HG03175 (cell line): ENCODE results near the gene MYPOP.

ENCODE experiments used
- ATAC-seq: cut with Tn5 transposase; IDR thresholded peaks from one replicate; pipeline ENCODE4 v1.9.1; 2021; ENCODE audit warnings: mild to moderate bottlenecking, moderate library complexity; ENCODE audit not compliant: unreplicated experiment

MYPOP gene

DNA sequence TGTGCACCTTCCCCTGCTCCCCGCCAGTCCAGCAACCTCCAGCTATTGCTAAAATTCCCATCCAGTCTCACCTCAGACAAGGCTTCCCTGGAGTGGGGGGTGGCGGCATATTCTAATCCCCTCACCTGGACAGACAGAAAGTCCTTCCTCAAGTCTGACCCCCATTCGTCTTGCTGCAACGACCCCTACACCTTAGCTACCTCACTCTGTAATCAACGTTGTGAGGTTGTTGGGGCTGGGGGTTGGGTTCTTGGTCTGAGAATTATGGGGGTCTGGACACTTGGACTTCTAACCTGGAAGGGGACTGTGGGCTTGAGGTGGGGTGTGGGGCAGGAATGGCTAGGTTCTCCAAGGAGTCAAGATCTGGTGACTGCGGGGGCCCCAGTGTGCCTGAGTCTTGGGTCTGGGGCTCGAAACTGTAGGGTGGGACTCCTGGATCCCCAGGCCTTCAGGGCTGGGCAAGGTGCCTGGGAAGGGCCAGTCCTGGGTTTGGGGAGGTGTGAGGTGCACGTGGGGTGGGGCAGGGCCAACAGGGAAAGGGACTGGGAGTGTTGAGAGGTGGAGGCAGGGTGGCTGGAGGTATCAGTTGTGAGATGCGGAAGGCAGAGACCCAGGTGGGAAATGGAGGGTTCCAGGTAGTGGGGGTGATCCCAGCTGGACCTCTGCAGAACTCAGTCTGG lies 37.0 kb downstream of the MYPOP start:
- ATAC-seq = no peak

DNA sequence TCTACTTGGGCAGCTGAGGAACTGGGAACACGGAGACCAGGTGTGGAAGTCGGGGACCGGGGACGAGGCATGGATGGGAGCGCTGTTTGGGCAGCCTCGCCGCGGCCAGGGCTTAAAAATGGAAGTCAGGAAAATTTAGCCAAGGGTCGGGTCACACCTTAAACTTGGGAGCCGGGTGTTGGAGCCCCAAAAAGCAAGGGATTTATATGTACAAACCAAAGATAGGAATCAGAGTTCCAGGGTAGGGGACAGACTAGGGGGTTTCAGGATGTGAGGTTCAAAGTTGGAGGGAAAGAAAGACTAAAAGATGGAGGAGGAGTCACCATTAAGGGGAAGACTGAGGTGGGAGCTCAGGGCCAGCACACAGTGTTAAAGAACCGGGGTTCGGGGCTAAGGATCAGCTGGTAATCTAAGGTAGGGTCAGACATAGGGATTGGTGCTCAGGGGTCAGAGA lies 37.8 kb downstream of the MYPOP start:
- no peak for ATAC-seq

DNA sequence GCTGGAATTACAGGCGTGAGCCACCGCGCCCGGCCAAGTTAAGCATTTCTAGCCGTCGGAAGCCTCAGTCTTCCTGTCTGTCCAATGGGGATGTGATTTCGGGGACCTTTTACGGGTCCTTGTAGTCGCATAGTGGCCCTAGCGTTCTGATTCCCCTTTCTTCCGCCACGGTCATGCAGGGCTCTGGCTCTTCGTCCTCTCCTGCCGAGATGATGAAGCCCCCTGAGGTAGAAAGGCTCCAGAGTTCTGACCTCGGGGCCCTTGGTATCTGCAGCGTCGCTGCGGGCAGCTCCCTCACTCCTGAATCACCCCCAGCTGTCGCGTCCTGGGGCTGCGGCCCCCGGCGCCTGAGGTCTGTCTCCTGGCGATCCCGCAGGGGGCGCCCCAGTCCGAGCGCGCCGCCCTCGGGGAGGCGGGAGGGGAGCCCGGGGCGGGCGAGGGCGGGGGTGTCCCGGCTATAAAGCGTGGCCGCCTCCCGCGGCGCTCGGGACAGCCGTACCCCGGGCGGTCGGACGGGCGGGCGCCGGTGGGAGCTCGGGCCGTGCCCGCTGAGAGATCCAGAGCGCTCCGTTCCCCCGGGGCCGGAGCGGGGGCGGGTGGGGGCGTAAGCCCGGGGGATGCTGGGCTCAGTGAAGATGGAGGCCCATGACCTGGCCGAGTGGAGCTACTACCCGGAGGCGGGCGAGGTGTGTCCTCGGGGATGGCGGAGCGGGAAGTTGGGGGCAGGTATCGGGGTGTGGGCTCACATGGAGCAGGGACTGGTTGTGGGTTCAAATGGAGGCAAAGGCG lies 38.4 kb downstream of the MYPOP start, which contains the start of gene FOXA3:
Gene FOXA3 (plus strand): TSS at position 487 of the 789 bp plus-strand sequence. CDS start 131 bp downstream, at position 618.
- ATAC-seq = no peak

DNA sequence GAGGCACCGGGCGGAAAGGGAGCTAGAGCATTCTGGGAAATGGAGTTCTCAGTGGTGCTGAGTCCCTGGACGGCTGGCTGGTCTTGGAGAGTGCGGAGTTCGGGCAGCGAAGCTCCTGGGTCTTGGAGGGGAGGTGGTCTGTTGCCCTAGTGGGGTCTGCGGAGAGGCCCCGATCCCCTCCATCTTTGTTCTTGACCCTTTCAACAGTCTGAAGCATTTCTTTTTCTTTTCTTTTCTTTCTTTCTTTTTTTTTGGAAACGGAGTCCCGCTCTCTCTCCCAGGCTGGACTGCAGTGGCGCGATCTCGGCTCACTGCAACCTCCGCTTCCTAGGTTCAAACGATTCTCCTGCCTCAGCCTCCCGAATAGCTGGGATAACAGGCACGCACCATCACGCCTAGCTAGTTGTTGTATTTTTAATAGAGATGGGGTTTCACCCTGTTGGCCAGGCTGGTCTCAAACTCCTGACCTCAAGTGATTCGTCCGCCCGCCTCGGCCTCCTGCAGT lies 39.0 kb downstream of the MYPOP start:
- ATAC-seq = no peak

DNA sequence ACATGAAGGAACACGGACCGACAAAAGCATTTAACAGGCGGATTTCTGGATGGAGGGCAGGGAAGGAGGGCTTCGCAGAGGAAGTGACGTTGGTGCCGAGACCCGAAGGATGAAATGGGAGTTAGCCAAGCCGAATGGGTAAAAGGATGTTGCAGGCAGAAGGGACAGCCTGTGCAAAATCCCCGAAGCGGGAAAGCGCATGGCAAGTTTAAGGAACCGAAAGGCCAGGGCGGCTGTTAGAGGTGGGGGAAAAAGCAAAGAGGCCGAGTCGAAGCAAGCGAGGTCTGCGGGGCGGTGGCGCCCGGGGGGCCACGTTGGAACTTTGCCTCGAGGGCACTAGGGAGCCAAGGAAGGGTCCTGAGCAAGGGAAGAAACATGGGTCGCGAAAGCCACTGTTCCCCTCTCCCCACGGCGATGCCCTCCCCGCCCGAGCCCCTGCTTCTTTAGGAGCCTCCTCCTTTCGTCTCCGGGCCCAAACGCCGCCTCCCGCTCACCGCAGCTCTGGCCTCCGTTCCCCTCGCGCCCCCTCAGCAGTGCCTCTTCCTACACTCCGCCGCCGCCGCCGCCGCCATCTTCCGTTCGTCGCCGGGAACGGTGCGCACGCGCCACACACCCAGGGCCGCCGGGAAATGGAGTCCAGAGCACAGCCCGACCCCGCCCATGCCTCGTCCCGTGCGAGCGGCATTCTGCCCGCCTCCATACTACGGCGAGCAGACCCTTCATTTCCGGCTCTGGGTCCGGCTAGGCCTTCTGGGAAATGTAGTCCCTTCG lies 39.7 kb downstream of the MYPOP start, which contains the start of gene SYMPK:
Gene SYMPK (minus strand): TSS at position 584 of the 771 bp plus-strand sequence. CDS start 8,652 bp downstream, outside the sequence.
- ATAC-seq = peak; percentile 94

DNA sequence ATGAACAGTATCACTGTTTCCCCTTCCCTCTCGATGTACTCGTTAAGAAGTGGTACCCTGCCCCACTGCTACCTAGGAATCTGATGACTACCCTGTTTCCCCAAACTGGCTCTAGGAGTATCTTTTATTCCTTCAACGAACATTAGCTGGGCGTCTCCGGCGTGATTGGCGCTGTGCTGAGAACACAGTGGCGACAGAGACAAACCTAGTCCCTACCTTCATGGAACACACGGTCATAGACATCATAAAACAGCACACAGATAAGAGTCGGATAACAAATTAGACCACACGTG lies 40.2 kb downstream of the MYPOP start:
- ATAC-seq = no peak

DNA sequence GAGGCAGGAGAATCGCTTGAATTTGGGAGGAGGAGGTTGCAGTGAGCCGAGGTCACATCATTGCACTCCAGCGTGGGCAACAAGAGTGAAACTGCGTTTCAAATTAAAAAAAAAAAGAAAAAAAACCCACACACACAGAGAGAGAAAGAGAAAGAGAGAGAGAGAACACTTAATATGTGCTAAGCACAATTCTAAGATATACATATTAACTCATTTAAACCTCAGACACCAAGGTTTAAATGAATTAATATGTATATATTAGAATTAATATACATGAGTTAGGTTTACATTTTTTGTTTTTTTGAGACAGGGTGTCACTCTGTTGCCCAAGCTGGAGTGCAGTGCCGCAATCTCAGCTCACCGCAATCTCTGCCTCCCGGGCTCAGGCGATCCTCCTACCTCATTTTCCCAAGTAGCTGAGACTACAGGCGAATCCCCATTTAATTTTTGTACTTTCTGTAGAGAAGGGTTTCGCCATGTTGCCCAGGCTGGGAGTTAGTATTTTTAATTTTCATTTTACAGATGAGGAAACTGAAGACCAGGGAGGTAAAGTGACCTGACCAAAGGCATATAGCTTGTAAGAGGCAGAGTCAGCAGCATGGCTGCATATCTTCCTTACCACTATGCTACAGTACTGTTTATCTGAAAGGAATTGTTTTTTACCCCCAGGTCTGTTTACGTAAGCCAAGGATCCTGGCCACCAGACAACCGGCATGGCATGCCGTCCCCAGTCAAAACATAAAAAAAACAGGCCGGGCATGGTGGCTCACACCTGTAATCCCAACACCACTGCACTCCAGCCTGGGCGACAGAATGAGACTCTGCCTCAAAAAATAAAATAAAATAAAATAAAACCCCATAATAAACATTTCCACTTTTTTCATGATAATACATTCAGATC lies 41.8 kb downstream of the MYPOP start:
- ATAC-seq = no peak

DNA sequence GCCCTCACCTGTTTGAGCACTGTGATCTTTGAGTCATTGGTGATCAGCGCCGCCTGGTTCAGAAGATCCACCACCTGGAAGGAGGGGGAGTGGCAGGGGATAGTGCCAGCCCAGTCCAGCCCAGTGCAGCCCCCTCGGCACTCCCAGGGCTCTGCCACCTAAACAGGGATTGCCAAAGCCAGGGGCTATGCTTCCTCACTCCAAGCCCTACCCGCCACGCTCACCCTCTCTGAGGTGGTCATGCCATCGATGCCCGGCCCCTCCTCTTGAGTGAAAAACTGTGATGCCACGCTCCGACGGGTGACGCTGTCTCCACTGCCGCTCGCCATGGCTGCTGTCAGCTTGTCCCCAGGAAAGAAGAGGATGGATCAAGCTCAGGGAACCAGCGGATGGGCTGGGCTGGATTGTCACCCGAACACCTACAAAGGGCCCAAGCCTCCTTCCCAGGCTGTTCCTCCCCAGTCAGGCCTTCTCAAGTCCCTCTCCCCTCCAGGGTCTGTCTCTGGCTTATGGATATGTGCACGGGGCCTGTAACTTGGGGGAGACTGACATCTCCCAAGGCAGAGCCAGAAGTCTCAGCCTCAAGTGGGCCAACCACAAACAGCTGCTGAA lies 48.1 kb downstream of the MYPOP start:
- ATAC-seq = no peak

DNA sequence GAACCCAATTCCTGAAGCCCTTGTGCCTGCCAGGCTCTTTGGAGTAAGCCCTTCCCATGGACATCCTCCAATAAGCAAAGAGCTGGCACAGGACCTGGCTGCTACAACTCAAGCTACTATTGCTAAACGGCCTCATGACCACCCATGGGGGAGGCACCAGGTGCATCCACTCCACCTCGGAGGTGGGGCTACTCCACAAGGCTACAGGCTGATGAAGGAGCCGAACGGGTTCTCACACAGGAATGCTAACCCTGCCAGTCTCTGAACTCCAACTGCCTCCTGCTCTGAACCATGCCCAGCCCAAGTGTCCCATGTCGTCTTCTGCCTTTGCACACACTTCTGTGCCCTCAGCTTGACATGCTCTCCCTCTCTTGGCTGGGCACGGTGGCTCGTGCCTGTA lies 49.4 kb downstream of the MYPOP start:
- no peak for ATAC-seq

DNA sequence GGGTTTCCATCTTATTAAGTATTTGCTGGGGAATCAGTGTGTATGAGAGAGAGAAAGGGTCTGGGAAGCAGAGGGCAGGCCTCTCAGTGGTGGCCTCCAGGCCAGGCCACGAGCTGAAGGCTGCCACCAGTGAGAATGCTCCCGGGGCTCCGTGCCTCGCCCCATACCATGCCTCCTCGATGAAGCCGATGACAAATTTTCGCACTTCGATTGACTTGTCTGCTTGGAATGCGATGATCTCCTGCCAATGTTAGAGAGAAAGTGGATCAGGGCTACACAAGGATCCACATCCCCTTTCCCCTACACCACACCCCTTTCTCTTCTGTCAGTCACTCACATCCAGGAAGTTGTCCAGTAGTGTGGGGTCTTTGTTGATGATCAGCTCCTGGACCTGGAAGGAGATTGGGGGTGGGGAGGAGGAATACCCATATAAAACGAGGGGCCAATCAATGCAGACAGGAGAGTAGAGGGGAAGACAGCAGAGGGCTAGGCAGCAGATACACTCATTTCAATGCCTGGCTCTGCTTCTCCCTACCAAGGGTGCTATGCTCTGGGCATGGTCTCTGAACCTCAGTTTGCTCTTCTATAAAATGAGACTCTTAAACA lies 50.2 kb downstream of the MYPOP start:
- ATAC-seq = no peak

DNA sequence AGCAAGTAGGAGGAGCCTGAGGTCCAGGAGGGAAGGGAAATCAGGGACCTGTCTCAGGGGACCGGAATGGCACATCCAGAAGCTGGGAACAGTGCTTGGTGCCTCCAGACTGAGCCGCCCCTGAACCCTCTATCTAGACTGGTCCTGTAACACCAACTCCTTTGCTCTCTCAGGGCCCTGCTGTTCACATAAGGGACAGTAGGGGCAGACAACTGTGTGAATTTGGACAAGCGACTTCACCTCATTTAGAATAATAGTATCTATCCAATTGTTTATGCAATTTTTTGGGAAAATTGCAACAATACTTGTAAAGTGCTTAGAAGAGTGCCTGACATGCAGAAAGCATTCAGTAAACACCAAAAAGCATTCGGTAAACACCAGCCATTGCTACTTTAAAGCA lies 53.5 kb downstream of the MYPOP start:
- ATAC-seq = no peak

DNA sequence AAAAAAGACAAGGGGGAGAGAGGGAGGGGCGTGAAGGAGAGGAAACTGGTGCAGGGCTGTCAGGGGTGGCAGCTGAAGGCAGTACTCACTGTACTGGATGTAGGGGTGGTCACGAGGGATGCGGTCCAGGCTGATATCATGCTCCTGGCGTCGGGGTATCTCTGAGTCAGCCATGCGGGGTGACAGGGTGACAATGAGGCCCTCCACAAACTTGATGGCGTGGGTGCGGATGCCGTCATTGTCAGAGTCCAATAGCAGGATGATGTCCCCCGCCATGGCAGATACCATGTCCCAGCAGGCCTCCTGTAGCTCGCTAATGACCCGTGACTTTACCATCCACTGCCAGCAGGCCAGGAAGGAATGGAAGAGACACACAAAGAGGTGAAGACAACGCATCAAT lies 54.8 kb downstream of the MYPOP start:
- ATAC-seq = no peak

DNA sequence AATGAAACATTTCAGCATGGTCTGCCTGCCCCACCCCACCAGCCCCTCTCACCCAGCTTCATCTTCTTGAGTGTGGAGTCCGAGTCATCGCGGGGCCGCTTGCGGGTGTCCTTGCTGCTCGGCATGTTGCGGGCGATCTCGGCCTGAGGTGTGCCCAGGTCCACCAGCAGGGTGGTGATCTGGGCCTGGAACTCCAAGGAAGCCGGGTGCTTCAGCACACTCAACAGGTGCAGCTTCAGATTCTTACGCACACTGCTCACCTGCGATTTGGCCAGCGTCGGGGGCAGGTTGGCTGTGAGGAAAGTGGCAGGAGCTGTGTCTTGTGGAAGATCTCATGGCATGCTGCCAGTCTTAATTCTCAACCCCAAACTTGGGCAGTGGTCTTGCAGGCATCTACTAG lies 60.2 kb downstream of the MYPOP start:
- no peak for ATAC-seq
